HuH-7.5 (cell line): ENCODE measurements around the gene CDC42BPG.
A peak's percentile ranks its signal among the peaks of the same experiment; 100 is the strongest.

Experiments used
- DNase-seq: peaks from one replicate; pipeline ENCODE4 v3.0.0; 2011; ENCODE audit warnings: low spot score

CDC42BPG gene

GRCh38 chr11:64835616-64836447 lies 8.6 kb downstream of the CDC42BPG start:
- DNase-seq: no peak

DNA sequence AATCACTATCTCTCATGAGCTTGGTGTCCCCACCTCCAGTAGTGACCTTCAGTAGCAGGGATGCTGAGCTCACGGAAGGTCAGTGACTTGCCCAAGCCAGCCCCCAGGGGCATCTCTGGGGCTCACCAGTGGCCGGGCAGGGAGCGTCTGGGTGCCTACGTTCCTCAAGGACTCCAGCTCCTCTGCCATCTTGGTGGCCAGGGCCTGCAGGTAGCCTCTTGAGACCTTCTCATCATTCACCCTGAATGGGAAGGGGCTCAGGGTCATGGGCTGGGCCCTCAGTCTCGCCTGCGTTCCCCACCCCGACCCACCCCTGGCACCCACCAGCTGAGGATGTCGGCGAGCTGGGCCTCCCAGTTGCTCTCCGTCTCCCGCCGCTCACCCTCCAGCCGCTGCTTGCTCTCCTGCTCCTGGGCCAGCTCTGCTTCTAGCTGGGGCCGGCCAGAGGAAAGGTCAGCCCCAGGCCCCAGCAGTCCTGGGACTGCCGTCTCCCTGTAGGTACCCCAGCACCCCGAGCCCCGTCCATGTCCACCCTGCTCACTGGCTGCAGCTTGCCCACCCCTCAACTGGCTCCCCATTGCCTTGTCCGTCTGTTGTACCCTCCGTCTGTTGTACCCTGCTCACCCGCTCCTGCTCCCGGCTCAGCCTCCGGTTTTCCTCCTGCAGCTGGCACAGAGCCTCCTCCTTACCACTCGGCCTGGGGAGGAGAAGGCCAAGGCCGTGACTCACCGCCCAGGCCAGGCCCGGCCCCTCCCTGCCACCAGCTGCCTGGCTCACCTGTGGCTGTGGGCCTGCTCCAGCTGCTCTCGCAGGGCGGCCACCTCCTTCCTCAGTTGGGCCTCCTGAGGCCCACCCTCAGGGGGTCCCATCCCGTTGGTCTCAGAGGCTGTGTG lies 9.5 kb downstream of the CDC42BPG start:
- no peak for DNase-seq

DNA sequence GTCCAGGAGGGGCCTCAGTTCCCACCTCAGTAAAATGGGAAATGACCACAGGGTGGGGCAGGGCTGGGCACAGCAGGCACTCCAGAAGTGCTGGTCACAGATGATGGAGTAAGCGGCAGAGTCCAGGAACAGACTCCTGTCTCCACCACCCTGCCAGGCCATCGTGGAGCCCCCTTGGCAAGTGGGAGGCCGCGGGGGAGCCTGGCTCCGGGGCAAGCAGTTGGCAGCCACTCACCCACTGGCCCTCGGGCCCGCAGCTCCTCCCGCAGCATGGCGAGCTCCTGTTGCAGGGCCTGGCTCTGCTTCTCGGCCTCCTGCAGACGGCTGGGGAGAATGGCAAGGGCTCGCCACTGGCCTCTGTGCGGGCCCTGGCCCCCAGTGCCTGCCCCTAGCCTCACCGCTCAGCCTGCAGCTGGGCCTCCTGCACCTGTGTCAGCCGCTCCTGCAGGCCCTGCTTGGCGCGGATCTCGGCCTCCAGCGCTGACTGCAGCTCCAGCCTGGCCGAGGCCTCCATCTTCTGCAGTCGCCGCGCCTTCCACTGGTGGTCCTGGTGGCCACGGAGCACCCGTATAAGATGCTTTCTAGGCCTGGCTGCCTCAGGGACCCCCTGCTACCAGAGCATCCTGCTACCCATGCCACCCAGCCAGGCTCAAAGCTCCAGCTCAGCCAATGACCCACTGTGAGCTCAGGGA lies 10.3 kb downstream of the CDC42BPG start:
- no peak for DNase-seq

GRCh38 chr11:64833509-64833908 lies 10.9 kb downstream of the CDC42BPG start:
- no peak for DNase-seq

DNA sequence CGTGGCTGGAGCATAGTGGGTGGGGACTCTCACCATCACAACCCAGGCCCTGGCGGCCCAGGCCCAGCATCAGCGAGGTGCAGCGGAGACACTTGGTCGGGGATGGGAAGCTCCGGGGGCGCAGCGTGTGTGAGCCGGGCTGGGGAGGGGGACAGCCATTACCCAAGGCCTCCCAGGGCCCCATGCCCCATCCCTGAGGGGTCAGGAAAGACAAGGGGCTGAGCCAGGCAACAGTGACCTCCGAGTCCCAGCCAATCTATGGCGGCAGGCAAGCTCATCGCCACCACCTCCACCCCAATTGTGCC lies 11.3 kb downstream of the CDC42BPG start:
- no peak for DNase-seq

- DNase-seq: no peak
Observed at GRCh38 chr11:64832467-64833197, 11.8 kb downstream of the CDC42BPG start.

GRCh38 chr11:64831411-64831891 lies 13.0 kb downstream of the CDC42BPG start:
- DNase-seq: no peak

DNA sequence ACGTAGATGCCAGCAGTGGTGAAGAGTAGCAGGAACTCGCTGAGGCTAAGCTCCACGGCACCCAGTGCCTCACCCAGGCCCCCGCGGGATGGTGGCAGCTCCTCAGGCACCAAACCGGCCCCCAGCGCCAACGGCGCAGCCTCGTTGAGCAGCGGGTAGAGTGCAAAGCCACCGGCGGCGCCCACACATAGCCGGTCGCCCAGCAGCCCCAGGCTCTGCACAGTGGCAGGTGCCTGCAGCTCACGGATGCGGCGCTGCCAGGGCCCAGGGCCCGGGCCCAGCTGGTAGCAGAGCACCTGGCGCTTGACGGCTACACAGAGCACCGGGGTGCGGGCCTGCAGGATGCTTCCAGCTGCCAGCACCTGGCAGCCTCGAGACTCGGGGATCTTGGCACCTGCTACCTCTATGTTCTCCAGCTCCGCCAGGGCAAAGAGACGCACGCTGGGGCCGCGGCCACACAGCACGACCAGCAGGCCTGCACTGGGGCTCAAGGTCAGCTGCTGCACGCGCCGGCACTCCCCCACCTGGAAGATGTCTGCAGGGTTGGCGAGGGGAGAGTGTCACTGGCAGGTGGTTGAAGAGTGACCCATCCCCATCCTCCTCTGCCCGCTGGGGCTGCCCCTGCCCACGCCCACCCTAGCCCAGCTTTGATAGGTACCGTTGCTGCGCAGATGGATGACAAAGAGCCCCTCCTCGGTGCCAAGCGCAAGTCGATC lies 14.8 kb downstream of the CDC42BPG start:
- DNase-seq: no peak

GRCh38 chr11:64827451-64827839 lies 17.0 kb downstream of the CDC42BPG start:
- no peak for DNase-seq

GRCh38 chr11:64826578-64827450 lies 17.6 kb downstream of the CDC42BPG start:
- DNase-seq: no peak

- DNase-seq: no peak
Observed at GRCh38 chr11:64826062-64826461, 18.4 kb downstream of the CDC42BPG start.

- DNase-seq: no peak
Observed at GRCh38 chr11:64823568-64824119, 20.8 kb downstream of the CDC42BPG start.

- no peak for DNase-seq
Observed at GRCh38 chr11:64817476-64817875, 27.0 kb downstream of the CDC42BPG start.

- DNase-seq: peak; percentile 48
Observed at GRCh38 chr11:64815433-64815832, 29.0 kb downstream of the CDC42BPG start.

DNA sequence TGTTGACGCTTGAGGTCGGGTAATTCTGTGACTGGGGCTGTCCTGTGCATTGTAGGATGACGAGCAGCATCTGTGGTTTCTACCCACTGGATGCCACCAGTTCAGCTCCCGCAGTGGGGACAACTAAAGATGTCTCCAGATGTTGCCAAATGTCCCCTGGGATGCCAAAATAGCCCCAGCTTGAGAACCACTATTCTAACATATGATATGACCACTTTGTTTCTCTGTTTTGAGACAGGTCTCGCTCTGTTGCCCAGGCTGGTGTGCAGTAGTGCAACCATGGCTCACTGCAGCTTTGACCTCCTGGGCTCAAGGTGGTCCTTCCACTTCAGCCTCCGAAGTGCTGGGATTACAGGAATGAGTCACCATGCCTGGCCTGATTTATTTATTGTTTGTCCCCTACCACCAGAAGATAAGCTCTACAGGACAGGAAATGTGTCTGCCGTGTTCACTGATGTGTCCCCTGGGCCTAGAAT lies 29.7 kb downstream of the CDC42BPG start:
- DNase-seq: no peak

GRCh38 chr11:64813826-64814225 lies 30.6 kb downstream of the CDC42BPG start:
- DNase-seq: no peak

DNA sequence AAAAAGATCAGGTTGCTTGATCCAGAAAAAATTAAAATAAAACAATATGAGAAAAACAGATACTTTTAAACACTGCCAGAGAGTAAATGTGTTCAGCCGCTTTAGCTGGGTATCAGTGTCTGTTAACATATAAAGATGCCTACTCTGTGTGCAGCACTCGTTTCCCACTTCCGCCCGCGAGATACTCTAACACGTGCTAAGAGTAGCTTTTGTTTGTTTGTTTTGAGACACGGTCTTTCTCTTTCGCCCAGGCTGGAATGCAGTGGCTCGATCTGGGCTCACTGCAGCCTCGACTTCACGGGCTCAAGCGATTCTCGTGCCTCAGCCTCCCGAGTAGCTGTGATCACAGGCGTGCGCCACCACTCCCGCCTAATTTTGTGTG lies 33.6 kb downstream of the CDC42BPG start:
- no peak for DNase-seq

- peak; percentile 98 for DNase-seq
Observed at GRCh38 chr11:64810271-64810890, 34.1 kb downstream of the CDC42BPG start, which contains the start of gene MEN1. Gene MEN1, minus strand, starts transcription at chr11:64810551. Its CDS starts 442 bp downstream, at chr11:64810109.

DNA sequence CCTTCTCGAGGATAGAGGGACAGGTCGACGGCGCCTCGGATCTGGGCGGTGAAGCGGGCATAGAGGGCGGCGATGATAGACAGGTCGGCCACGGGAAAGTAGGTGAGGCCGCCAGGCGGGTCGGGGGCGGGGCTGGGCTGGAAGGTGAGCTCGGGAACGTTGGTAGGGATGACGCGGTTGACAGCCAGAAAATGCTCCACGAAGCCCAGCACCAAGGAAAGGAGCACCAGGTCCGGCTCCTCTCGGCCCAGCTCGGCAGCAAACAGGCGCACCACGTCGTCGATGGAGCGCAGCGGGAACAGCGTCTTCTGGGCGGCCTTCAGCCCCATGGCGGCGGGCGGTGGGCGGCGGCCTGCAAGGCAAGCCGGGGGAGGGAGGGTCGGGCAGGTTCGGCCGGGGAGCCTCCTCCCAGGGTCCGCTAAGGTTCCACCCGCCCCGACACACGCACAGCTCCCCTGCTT lies 34.6 kb downstream of the CDC42BPG start:
- peak; percentile 56 for DNase-seq
